ENCODE results near the gene NUDT22.

Gene NUDT22

GRCh38 chr11:64238999-64239398, 12.9 kb downstream of the NUDT22 start:
- H3K9ac ChIP-seq (ENCODE audit: low read length): no peak overlapping the region
- H3K4me3 ChIP-seq (ENCODE audit: low read depth in 1 of 2, low read length in 2 of 2): no peak overlapping the region
- H3K36me3 ChIP-seq (ENCODE audit: insufficient read depth, low read length): peaks cover 29% of the 10 kb centered on the region
- no peak overlapping the region for H3K27ac ChIP-seq (ENCODE audit: low read depth, low read length)
- peaks cover 21% of the 10 kb centered on the region for H3K4me1 ChIP-seq (ENCODE audit: insufficient read depth, low read length)
- no peaks in the 10 kb centered on the region for H3K9me3 ChIP-seq (ENCODE audit: low read length)
- H3K27me3 ChIP-seq (ENCODE audit: control insufficient read depth in 1 of 2, insufficient read depth in 2 of 2, low read length in 2 of 2): no peaks in the 10 kb centered on the region

DNA sequence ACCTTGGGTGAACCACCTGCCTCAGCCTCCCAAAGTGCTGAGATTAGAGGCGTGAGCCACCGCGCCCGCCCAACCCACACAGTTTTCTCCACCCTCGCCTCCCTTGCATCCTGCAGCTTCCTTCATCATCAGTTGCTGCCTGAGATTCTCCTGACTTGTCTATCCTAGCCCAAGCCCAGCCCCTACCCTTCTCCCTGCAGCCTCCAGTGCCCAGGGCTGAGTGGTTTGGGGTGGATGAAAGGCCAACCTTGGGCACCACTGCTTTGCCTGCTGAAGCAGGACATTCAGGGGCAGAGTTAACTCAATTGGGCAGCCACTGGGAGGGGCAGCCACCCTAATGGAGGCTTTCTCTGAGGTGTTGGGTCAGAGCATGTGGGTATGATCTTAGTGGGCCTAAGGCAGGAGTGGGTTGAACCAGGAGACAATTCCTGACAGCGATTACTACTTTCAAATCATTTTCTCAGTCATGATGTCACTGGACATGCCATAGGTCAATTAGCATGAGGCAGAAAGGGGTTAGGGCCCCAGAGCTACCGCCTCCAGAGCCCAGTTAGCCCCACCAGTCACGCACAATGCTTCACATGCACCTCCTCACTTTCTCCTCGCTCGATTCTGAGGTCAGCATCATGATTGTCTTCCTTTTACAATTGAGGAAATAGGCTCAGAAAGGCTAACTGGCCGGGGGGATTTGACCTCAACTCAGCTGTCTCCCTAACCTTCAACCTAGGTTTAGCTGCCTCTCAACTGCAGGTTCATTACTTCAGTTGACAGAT, 13.8 kb downstream of the NUDT22 start:
- H3K27me3 ChIP-seq (ENCODE audit: control insufficient read depth in 1 of 2, insufficient read depth in 2 of 2, low read length in 2 of 2): no peaks in the 10 kb centered on the region
- peak overlapping the region; percentile 17 to 77 for H3K4me3 ChIP-seq (ENCODE audit: low read depth in 1 of 2, low read length in 2 of 2)
- H3K36me3 ChIP-seq (ENCODE audit: insufficient read depth, low read length): peaks cover 33% of the 10 kb centered on the region
- H3K9me3 ChIP-seq (ENCODE audit: low read length): no peaks in the 10 kb centered on the region
- peaks cover 20% of the 10 kb centered on the region for H3K4me1 ChIP-seq (ENCODE audit: insufficient read depth, low read length)
- H3K9ac ChIP-seq (ENCODE audit: low read length): peak overlapping the region; percentile 92
- peak overlapping the region; percentile 88 for H3K27ac ChIP-seq (ENCODE audit: low read depth, low read length)

GRCh38 chr11:64240435-64241240, 14.6 kb downstream of the NUDT22 start, which contains the start of gene FKBP2:
TSS of gene FKBP2 (plus strand) at chr11:64241095. CDS start at chr11:64242388, 1,293 bp downstream.
- H3K36me3 ChIP-seq (ENCODE audit: insufficient read depth, low read length): peaks cover 33% of the 10 kb centered on the region
- H3K27me3 ChIP-seq (ENCODE audit: control insufficient read depth in 1 of 2, insufficient read depth in 2 of 2, low read length in 2 of 2): no peaks in the 10 kb centered on the region
- H3K27ac ChIP-seq (ENCODE audit: low read depth, low read length): peak within 1 kb of the TSS; percentile 94
- no peaks in the 10 kb centered on the region for H3K9me3 ChIP-seq (ENCODE audit: low read length)
- peaks cover 21% of the 10 kb centered on the region for H3K4me1 ChIP-seq (ENCODE audit: insufficient read depth, low read length)
- H3K9ac ChIP-seq (ENCODE audit: low read length): peak within 1 kb of the TSS; percentile 92
- peak within 1 kb of the TSS; percentile 77 for H3K4me3 ChIP-seq (ENCODE audit: low read depth in 1 of 2, low read length in 2 of 2)

GRCh38 chr11:64241241-64241490, 15.1 kb downstream of the NUDT22 start:
- no peak overlapping the region for H3K9ac ChIP-seq (ENCODE audit: low read length)
- peaks cover 19% of the 10 kb centered on the region for H3K4me1 ChIP-seq (ENCODE audit: insufficient read depth, low read length)
- peak overlapping the region; percentile 88 for H3K27ac ChIP-seq (ENCODE audit: low read depth, low read length)
- H3K9me3 ChIP-seq (ENCODE audit: low read length): no peaks in the 10 kb centered on the region
- H3K36me3 ChIP-seq (ENCODE audit: insufficient read depth, low read length): peaks cover 33% of the 10 kb centered on the region
- H3K4me3 ChIP-seq (ENCODE audit: low read depth in 1 of 2, low read length in 2 of 2): peak overlapping the region; percentile 67 to 77
- no peaks in the 10 kb centered on the region for H3K27me3 ChIP-seq (ENCODE audit: control insufficient read depth in 1 of 2, insufficient read depth in 2 of 2, low read length in 2 of 2)

DNA sequence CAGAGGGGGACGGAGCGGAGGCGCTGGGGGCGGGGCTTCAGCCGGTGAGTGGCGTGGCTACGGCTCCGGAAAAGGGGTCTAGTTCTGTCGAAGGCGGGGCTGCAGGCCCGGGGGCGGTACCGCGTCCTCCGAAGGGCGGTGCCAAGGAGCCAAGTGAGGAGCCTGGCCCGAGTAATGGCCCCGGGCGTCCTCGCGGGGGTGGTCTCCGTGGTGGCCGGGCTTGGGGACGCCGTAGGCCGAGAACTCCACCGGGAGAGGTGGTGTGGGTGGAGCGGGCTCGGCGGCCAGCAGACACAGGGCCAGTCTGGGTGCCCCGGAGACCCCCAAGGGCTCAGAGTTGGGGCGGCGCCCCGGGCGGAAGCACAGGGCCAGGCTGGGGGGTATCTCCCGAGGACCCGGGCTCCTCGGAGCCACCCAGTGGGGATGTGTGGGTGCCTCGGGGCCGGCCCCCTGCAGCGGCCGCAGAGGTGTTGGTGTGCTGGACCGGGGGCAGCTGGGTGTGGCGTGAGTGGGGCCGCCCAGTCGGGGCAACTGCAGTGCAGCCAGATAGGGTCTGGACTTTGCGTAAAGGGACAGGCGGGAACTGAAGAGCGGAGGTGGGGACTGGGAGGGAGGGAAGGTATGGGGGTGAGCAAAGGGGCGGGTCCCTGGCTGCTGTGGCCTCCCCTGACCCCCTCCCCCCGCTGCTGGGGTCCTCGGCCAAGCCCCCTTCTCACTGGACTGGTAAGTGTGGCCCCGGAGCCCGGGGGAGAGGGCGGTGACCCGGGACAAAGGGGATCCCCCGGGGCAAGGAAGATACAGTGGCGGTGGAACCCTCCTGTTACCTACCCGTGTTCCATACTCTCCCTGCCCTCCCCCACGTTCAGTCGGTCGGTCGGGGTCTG, 15.7 kb downstream of the NUDT22 start:
- H3K4me3 ChIP-seq (ENCODE audit: low read depth in 1 of 2, low read length in 2 of 2): peak overlapping the region; percentile 74 to 77

DNA sequence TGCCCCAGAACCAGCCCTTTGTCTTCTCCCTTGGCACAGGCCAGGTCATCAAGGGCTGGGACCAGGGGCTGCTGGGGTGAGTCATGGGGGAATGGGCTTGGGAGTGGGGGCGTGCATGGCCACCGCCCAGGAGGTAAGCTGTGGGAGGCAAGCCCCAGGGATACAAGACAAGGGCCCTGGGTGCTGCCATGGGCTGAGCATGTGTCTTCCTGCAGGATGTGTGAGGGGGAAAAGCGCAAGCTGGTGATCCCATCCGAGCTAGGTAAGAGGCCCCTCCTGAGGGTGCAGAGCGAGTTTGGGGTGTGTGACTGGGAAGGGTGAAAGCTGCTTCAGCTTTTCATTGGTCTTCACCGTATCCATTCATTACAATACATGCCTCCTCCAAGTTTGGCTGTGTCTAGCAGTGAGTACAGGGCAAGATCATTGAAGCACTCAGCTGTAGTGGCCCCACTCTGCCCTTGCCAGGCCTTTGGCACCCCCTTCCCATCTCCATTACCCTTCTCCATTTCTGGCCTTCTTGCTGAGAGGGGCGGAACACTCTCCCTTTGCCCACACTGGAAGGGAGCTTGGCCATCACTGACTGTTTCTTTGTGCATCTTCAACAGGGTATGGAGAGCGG, 17.3 kb downstream of the NUDT22 start:
- Histone ChIP-seq H3K36me3 (ENCODE audit: insufficient read depth, low read length) (peaks cover 21% of the 10 kb centered on the region), H3K9me3 (ENCODE audit: low read length) (no peaks in the 10 kb centered on the region), H3K27ac (ENCODE audit: low read depth, low read length) (no peak overlapping the region), H3K27me3 (ENCODE audit: control insufficient read depth in 1 of 2, insufficient read depth in 2 of 2, low read length in 2 of 2) (no peaks in the 10 kb centered on the region), H3K4me1 (ENCODE audit: insufficient read depth, low read length) (peaks cover 27% of the 10 kb centered on the region), H3K9ac (ENCODE audit: low read length) (no peak overlapping the region), H3K4me3 (ENCODE audit: low read depth in 1 of 2, low read length in 2 of 2) (no peak overlapping the region)

More for the DNA sequence above, 15.7 kb downstream of the NUDT22 start:
- Histone ChIP-seq H3K27me3 (ENCODE audit: control insufficient read depth in 1 of 2, insufficient read depth in 2 of 2, low read length in 2 of 2) (no peaks in the 10 kb centered on the region), H3K36me3 (ENCODE audit: insufficient read depth, low read length) (peaks cover 33% of the 10 kb centered on the region), H3K4me1 (ENCODE audit: insufficient read depth, low read length) (peaks cover 19% of the 10 kb centered on the region), H3K27ac (ENCODE audit: low read depth, low read length) (peak overlapping the region; percentile 94), H3K9me3 (ENCODE audit: low read length) (no peaks in the 10 kb centered on the region), H3K9ac (ENCODE audit: low read length) (peak overlapping the region; percentile 30)

GRCh38 chr11:64244107-64244506, 18.0 kb downstream of the NUDT22 start:
- Histone ChIP-seq H3K9ac (ENCODE audit: low read length) (no peak overlapping the region), H3K4me1 (ENCODE audit: insufficient read depth, low read length) (peaks cover 27% of the 10 kb centered on the region), H3K27me3 (ENCODE audit: control insufficient read depth in 1 of 2, insufficient read depth in 2 of 2, low read length in 2 of 2) (no peaks in the 10 kb centered on the region), H3K27ac (ENCODE audit: low read depth, low read length) (no peak overlapping the region), H3K36me3 (ENCODE audit: insufficient read depth, low read length) (peaks cover 14% of the 10 kb centered on the region), H3K4me3 (ENCODE audit: low read depth in 1 of 2, low read length in 2 of 2) (no peak overlapping the region), H3K9me3 (ENCODE audit: low read length) (no peaks in the 10 kb centered on the region)

- H3K9me3 ChIP-seq (ENCODE audit: low read length): no peaks in the 10 kb centered on the region
- H3K27ac ChIP-seq (ENCODE audit: low read depth, low read length): peak overlapping the region; percentile 86
- H3K4me3 ChIP-seq (ENCODE audit: low read depth in 1 of 2, low read length in 2 of 2): peak overlapping the region in 1 of 2 donors; percentile 68
- H3K36me3 ChIP-seq (ENCODE audit: insufficient read depth, low read length): peaks cover 13% of the 10 kb centered on the region
- H3K9ac ChIP-seq (ENCODE audit: low read length): peak overlapping the region; percentile 61
- H3K27me3 ChIP-seq (ENCODE audit: control insufficient read depth in 1 of 2, insufficient read depth in 2 of 2, low read length in 2 of 2): no peaks in the 10 kb centered on the region
- peaks cover 23% of the 10 kb centered on the region for H3K4me1 ChIP-seq (ENCODE audit: insufficient read depth, low read length)
These were observed 18.9 kb downstream of the NUDT22 start for GRCh38 chr11:64244966-64245365.

DNA sequence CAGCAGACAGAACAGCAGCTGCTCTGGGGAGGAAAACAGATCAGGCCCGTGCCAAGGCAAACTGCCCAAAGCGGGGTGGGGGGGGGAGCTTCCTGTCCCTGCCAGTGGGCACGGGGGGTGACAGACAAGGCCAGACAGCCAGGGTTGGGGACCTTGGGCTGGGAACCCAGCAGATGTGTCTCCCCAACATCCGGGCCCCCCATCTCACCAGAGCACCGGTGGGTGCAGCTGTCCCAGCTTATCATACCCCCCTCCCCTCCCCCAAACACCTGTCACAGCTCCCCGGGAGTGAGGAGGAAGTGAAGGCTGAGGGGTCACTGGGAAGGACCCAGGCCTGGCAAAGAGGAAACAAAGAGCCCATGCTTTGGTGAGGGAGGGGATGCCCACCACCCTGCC, 19.3 kb downstream of the NUDT22 start:
- Histone ChIP-seq H3K9ac (ENCODE audit: low read length) (peak overlapping the region; percentile 61), H3K4me3 (ENCODE audit: low read depth in 1 of 2, low read length in 2 of 2) (peak overlapping the region; percentile 68 to 72), H3K36me3 (ENCODE audit: insufficient read depth, low read length) (peaks cover 13% of the 10 kb centered on the region), H3K9me3 (ENCODE audit: low read length) (no peaks in the 10 kb centered on the region), H3K4me1 (ENCODE audit: insufficient read depth, low read length) (peaks cover 20% of the 10 kb centered on the region), H3K27ac (ENCODE audit: low read depth, low read length) (peak overlapping the region; percentile 86), H3K27me3 (ENCODE audit: control insufficient read depth in 1 of 2, insufficient read depth in 2 of 2, low read length in 2 of 2) (no peaks in the 10 kb centered on the region)

DNA sequence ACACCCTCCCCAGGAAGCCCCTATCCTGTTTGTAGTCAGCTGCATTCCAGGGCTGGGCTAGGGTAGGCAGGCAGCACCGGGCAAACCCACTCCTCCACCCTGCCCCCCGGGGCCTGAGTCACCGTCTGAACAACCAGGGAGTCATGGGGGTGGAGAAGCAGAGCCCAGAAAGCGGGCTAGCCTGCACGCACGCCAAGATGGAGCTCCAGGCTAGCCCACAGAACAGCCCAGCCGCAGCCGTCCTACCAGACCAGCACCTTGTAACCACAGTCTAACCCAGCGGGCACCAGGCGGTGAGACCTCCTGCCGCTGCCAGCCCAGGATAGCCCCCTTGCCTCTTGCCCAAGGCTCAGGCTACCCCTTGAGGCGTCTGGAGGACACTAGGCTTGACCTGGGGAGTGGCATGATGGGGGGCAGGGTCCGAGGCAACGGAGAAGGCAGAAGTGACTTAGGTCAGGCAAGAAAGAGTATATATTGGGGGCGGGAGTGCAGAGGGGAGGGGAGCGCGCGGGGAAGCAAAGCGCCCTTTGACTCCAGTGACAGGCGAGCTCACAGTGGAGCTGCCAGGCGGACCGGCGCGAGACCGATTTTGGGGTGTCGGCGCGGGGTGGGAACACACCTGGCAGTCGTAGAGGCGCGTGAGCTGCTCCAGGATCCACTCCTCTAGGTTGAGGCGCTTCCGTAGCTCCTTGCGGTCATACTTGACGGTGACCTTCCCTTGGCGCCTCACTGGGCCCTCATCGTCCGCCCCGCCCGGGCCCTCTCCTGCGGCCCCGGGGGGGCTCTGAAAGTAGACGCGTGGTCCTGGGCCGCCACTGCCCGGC, 19.9 kb downstream of the NUDT22 start:
- no peaks in the 10 kb centered on the region for H3K9me3 ChIP-seq (ENCODE audit: low read length)
- H3K27ac ChIP-seq (ENCODE audit: low read depth, low read length): peak overlapping the region; percentile 86
- peaks cover 23% of the 10 kb centered on the region for H3K4me1 ChIP-seq (ENCODE audit: insufficient read depth, low read length)
- no peaks in the 10 kb centered on the region for H3K27me3 ChIP-seq (ENCODE audit: control insufficient read depth in 1 of 2, insufficient read depth in 2 of 2, low read length in 2 of 2)
- peak overlapping the region; percentile 68 to 72 for H3K4me3 ChIP-seq (ENCODE audit: low read depth in 1 of 2, low read length in 2 of 2)
- peaks cover 13% of the 10 kb centered on the region for H3K36me3 ChIP-seq (ENCODE audit: insufficient read depth, low read length)
- peak overlapping the region; percentile 61 for H3K9ac ChIP-seq (ENCODE audit: low read length)

Data from muscle layer of colon (tissue), 2 donors.